Cardiac muscle cell (in vitro differentiated cells and primary cell): ENCODE data around the gene PTPRM. TPM values are rescaled to one million over a fixed set of nuclear protein-coding genes. Genes with fewer than 3 reads are reported as not detected.

ENCODE experiments used
- DNase-seq, 2 donors: peaks; one replicate each; pipeline versions ENCODE4 v3.0.0 to v3.0.0-alpha.2; 2010 to 2017; ENCODE audit warnings: low read depth in 1 of 2, low spot score in 1 of 2
- H3K27ac ChIP-seq: fragments of 200-600 bp; sonication (generic); 2 replicates; pipeline ENCODE4 v1.5.1; 2016
- H3K27me3 ChIP-seq: fragments of 200-600 bp; sonication (generic); 2 replicates; pipeline ENCODE4 v1.6.0; 2016; ENCODE audit warnings: control low read depth
- H3K36me3 ChIP-seq: fragments of 200-600 bp; sonication (generic); 2 replicates; pipeline ENCODE4 v1.5.1; 2016; ENCODE audit warnings: control low read depth
- H3K4me1 ChIP-seq: fragments of 200-600 bp; sonication (generic); 2 replicates; pipeline ENCODE4 v1.8.1; 2017; ENCODE audit warnings: low read depth, mild to moderate bottlenecking, mixed run types
- H3K4me3 ChIP-seq: fragments of 200-600 bp; sonication (generic); 2 replicates; pipeline ENCODE4 v1.5.1; 2016; ENCODE audit warnings: mild to moderate bottlenecking
- H3K9me3 ChIP-seq: fragments of 200-600 bp; sonication (generic); 2 replicates; pipeline ENCODE4 v1.5.1; 2017; ENCODE audit warnings: low read depth, mild to moderate bottlenecking, control low read depth
- polyA plus RNA-seq: library from polyadenylated mRNA; unstranded; fragments of >200 nt; fragmentation: Nextera tagmentation; extraction: Ambion mirVana; gene quantifications from 2 replicates; pipeline ENCODE4 v1.2.1, GENCODE V29; 2016
- total RNA-seq: library from RNA; depleted of rRNA; stranded (reverse); fragments of >200 nt; gene quantifications from 2 replicates; pipeline ENCODE4 v1.2.3, GENCODE V29; 2016
- TF ChIP-seq, protein P1 (sequence below): IDR thresholded peaks from 2 replicates; pipeline ENCODE4 v1.5.1; 2012; ENCODE audit warnings: low read depth, mild to moderate bottlenecking, low read length

The PTPRM gene
- total and polyA plus RNA-seq, 2 experiments from 2014 or later = 26.5 to 48.8 TPM

DNA sequence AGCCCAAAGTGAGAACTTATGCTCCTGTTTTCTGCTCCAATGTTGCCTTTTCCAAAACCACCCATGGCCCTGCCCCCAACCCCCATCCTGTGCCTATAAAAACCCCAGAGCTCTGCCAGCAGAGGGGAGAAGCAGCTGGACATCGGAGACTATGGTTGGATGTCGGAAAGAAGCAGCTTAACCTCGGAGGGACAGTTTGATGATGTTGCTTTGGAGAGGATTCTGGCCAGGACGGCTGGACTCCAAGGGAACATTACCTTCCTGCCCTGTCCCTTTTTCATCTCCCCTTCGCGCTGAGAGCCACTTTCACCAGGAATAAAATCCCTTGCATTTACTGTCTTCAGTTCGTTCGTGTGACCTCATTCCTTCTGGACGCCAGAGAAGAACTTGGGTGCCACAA lies 158.4 kb downstream of the PTPRM start:
- H3K9me3 ChIP-seq = no peaks in the 10 kb centered on the region
- H3K27ac ChIP-seq = no peak overlapping the region
- H3K27me3 ChIP-seq = no peaks in the 10 kb centered on the region
- DNase-seq = no peak
- H3K4me1 ChIP-seq = peaks cover 9% of the 10 kb centered on the region
- TF ChIP-seq, protein P1, sequence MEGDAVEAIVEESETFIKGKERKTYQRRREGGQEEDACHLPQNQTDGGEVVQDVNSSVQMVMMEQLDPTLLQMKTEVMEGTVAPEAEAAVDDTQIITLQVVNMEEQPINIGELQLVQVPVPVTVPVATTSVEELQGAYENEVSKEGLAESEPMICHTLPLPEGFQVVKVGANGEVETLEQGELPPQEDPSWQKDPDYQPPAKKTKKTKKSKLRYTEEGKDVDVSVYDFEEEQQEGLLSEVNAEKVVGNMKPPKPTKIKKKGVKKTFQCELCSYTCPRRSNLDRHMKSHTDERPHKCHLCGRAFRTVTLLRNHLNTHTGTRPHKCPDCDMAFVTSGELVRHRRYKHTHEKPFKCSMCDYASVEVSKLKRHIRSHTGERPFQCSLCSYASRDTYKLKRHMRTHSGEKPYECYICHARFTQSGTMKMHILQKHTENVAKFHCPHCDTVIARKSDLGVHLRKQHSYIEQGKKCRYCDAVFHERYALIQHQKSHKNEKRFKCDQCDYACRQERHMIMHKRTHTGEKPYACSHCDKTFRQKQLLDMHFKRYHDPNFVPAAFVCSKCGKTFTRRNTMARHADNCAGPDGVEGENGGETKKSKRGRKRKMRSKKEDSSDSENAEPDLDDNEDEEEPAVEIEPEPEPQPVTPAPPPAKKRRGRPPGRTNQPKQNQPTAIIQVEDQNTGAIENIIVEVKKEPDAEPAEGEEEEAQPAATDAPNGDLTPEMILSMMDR = no peak
- H3K36me3 ChIP-seq = no peaks in the 10 kb centered on the region
- no peak overlapping the region for H3K4me3 ChIP-seq

DNA sequence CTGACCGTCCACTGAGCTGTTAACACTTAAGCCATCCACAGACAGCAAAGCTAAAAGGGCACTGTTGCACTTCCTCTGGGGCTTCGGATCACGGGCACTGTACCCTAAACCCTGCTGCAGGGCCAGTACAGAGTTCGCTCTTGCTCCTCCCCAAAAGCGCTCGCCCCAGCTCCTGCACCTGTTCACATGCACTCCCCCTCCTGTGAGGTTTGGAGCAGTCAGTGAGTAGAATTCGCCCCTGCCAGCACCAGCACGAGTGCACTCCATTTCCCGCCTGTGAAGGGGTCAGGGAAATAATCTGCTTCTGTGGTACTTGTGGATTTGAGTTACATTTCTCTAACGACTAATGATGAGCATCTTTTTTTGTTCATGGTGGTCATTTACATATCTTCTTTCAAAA lies 158.8 kb downstream of the PTPRM start:
- no peaks in the 10 kb centered on the region for H3K27me3 ChIP-seq
- H3K4me1 ChIP-seq = peaks cover 12% of the 10 kb centered on the region
- no peak overlapping the region for H3K4me3 ChIP-seq
- H3K27ac ChIP-seq = no peak overlapping the region
- DNase-seq = no peak
- H3K36me3 ChIP-seq = no peaks in the 10 kb centered on the region
- no peaks in the 10 kb centered on the region for H3K9me3 ChIP-seq
- TF ChIP-seq, protein P1 = no peak

DNA sequence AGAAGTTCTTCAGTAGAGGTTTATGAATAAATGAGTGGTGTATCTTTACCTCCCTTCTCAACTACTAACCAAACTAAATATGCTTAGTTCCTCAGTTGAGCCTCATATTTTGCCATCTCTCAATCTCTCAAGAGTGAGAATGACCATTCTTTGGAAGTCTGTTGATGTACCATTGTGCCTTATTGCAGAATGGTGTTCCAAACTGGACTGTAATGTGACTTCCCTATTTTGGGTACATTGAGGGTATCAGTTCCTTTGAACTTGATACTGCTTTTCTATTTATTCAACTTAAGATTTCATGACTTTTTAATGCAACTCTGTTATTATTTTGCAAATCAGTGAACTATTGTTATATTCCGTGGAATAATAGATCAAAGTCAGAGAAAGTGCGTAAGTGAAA lies 159.4 kb downstream of the PTPRM start:
- TF ChIP-seq, protein P1 = no peak
- Histone ChIP-seq H3K4me1 (peaks cover 14% of the 10 kb centered on the region), H3K9me3 (no peaks in the 10 kb centered on the region), H3K27me3 (no peaks in the 10 kb centered on the region), H3K36me3 (no peaks in the 10 kb centered on the region), H3K4me3 (no peak overlapping the region), H3K27ac (no peak overlapping the region)
- no peak for DNase-seq

DNA sequence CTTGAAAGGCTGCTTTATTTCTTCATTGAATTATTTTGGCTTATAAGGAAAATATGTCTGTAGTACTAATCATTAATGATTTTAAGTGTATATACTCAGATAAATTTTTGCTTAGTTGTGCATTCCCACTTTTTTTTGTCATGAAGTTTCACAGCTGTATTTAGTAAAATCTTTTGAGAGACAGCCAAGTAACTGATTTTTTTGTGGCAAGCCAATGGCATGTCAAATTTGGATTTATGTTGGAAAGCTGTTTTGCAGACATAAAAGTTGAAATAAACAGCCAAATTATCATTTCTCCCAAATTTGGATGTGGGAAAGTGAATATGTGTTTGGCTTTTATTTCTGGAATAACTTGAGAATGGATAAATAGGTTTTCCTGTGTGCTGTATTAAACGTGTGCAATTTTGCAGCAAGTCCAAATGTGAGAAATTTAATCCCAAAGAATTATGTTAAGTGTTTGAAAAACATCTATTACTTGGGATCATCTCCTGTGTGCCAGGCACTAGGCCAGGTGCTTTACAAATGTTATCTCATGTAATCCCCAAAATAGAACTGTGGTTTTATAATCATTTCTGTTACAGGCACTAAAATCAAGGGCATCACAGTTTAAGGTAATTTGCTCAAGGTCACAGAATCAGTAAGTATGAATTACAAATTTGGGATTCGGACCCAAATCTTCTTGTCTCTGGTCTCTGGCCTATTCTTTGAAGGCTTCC lies 160.4 kb downstream of the PTPRM start:
- H3K9me3 ChIP-seq = no peaks in the 10 kb centered on the region
- no peak for DNase-seq

DNA sequence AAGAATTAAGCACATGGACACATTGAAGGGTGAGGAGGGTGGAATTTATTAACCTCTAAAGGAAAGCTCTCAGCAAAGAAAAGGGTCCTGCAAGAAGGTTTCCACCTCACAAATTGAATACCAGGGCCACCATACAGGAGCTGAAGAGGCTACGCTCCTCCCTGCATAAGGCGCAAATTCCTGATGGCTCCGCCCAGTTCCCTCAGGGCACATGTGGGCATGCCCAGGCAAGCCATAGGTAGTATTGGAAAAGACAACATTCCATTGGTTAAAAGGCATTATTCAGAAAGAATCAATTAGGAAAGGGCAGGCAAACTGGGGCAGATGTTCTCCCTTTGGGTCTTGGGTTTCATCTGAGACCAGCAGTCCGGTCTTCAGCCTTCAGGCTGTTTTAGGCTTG lies 161.2 kb downstream of the PTPRM start:
- Histone ChIP-seq H3K4me1 (peaks cover 14% of the 10 kb centered on the region), H3K9me3 (no peaks in the 10 kb centered on the region), H3K4me3 (no peak overlapping the region), H3K36me3 (no peaks in the 10 kb centered on the region), H3K27ac (no peak overlapping the region), H3K27me3 (no peaks in the 10 kb centered on the region)
- TF ChIP-seq, protein P1 = no peak
- DNase-seq = no peak

More for the DNA sequence above, 160.4 kb downstream of the PTPRM start:
- no peak overlapping the region for H3K27ac ChIP-seq
- TF ChIP-seq, protein P1 = no peak
- no peak overlapping the region for H3K4me3 ChIP-seq
- peaks cover 14% of the 10 kb centered on the region for H3K4me1 ChIP-seq
- H3K27me3 ChIP-seq = no peaks in the 10 kb centered on the region
- no peaks in the 10 kb centered on the region for H3K36me3 ChIP-seq
